Uterus (tissue), 2 donors: Measurements from ENCODE around the gene SKA1.

Experiments
- POLR2A ChIP-seq, 2 donors: fragments of 450-650 bp; IDR thresholded peaks; one replicate each; pipeline ENCODE4 v1.6.1; 2016; ENCODE audit warnings: antibody characterized with exemption in 2 of 2, mild to moderate bottlenecking in 1 of 2, moderate library complexity in 1 of 2
- TF ChIP-seq, protein P1 (sequence below), 4 experiments: fragments of 200-600 bp in 2 of 4; fragments of 450-650 bp in 2 of 4; sonication (generic) in 2 of 4; IDR thresholded peaks; one replicate each; pipeline ENCODE4 v1.5.1; 2016 to 2019; ENCODE audit warnings: antibody characterized with exemption in 4 of 4, mild to moderate bottlenecking in 2 of 4, moderate library complexity in 1 of 4

GRCh38 chr18:50388988-50389387, 14.1 kb downstream of the SKA1 start:
- TF ChIP-seq, protein P1, sequence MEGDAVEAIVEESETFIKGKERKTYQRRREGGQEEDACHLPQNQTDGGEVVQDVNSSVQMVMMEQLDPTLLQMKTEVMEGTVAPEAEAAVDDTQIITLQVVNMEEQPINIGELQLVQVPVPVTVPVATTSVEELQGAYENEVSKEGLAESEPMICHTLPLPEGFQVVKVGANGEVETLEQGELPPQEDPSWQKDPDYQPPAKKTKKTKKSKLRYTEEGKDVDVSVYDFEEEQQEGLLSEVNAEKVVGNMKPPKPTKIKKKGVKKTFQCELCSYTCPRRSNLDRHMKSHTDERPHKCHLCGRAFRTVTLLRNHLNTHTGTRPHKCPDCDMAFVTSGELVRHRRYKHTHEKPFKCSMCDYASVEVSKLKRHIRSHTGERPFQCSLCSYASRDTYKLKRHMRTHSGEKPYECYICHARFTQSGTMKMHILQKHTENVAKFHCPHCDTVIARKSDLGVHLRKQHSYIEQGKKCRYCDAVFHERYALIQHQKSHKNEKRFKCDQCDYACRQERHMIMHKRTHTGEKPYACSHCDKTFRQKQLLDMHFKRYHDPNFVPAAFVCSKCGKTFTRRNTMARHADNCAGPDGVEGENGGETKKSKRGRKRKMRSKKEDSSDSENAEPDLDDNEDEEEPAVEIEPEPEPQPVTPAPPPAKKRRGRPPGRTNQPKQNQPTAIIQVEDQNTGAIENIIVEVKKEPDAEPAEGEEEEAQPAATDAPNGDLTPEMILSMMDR (IDR thresholded peaks at IDR 0.05) = no peak
- no peak for TF ChIP-seq POLR2A (IDR thresholded peaks at IDR 0.05)
